ENCODE measurements around the gene EDNRA. TPM values are rescaled to one million over a fixed set of nuclear protein-coding genes. Genes with fewer than 3 reads are reported as not detected.

Gene EDNRA
- total RNA-seq, 2 donors from 2014 or later = not detected

- H3K36me3 Mint-ChIP-seq (ENCODE audit: low read depth) = no peaks in the 10 kb centered on the region
These were observed 109.5 kb downstream of the EDNRA start for GRCh38 chr4:147590249-147590920.

GRCh38 chr4:147591106-147591505 lies 110.2 kb downstream of the EDNRA start:
- Mint-ChIP-seq H3K27ac (no peak overlapping the region), H3K27me3 (peaks cover 14% of the 10 kb centered on the region)
- no peak for ATAC-seq

More at GRCh38 chr4:147590249-147590920, 109.5 kb downstream of the EDNRA start:
- H3K27me3 Mint-ChIP-seq = peaks cover 14% of the 10 kb centered on the region
- H3K4me3 Mint-ChIP-seq = no peak overlapping the region
- H3K27ac Mint-ChIP-seq = no peak overlapping the region
- ATAC-seq = peak; percentile 45
- H3K4me1 Mint-ChIP-seq = peaks cover 3% of the 10 kb centered on the region
- H3K9me3 ChIP-seq (ENCODE audit: control insufficient read depth, low read length, poor library complexity, severe bottlenecking) = no peaks in the 10 kb centered on the region
- peak in 1 of 3 donors; percentile 18 for DNase-seq

GRCh38 chr4:147594107-147594506 lies 113.2 kb downstream of the EDNRA start:
- no peak for ATAC-seq
- no peak for DNase-seq
- Mint-ChIP-seq H3K4me3 (no peak overlapping the region), H3K27me3 (peaks cover 14% of the 10 kb centered on the region), H3K4me1 (peaks cover 7% of the 10 kb centered on the region), H3K36me3 (ENCODE audit: low read depth) (no peaks in the 10 kb centered on the region), H3K27ac (no peak overlapping the region)
- no peaks in the 10 kb centered on the region for H3K9me3 ChIP-seq (ENCODE audit: control insufficient read depth, low read length, poor library complexity, severe bottlenecking)

More at GRCh38 chr4:147591106-147591505, 110.2 kb downstream of the EDNRA start:
- H3K4me1 Mint-ChIP-seq = peaks cover 3% of the 10 kb centered on the region
- no peak overlapping the region for H3K4me3 Mint-ChIP-seq
- H3K9me3 ChIP-seq (ENCODE audit: control insufficient read depth, low read length, poor library complexity, severe bottlenecking) = no peaks in the 10 kb centered on the region
- no peaks in the 10 kb centered on the region for H3K36me3 Mint-ChIP-seq (ENCODE audit: low read depth)
- no peak for DNase-seq

Other genes starting within 250 kb of the EDNRA start
- gene TMEM184C, start 136.3 kb downstream of the EDNRA start, total RNA-seq = 10 to 100 TPM; 14.2 to 18.0 TPM
- gene PRMT9, start 203.1 kb downstream of the EDNRA start, total RNA-seq = 10 to 100 TPM; 13.9 to 21.3 TPM

Data from T-helper 17 cell (primary cell).